Suprapubic skin (tissue), 4 donors: Measurements from ENCODE around the gene SMARCC2.

Experiments
- EP300 ChIP-seq: sonication (generic); formaldehyde crosslinking; IDR thresholded peaks from one replicate; pipeline ENCODE4 v1.6.1; 2017; ENCODE audit warnings: antibody characterized with exemption
- POLR2A ChIP-seq, 2 donors: fragments of 450-650 bp; IDR thresholded peaks; one replicate each; pipeline ENCODE4 v1.6.1; 2017; ENCODE audit warnings: antibody characterized with exemption in 2 of 2, mild to moderate bottlenecking in 2 of 2, moderate library complexity in 2 of 2
- POLR2AphosphoS5 ChIP-seq, 3 donors: sonication (generic); formaldehyde crosslinking; IDR thresholded peaks; one replicate each; pipeline ENCODE4 v1.6.1; 2017; ENCODE audit warnings: antibody characterized with exemption in 3 of 3
- TF ChIP-seq, protein P1 (sequence below), 2 donors: fragments of 200-600 bp in 1 of 2; fragments of 450-650 bp in 1 of 2; sonication (generic) in 1 of 2; IDR thresholded peaks; one replicate each; pipeline ENCODE4 v1.5.1; 2016 to 2019; ENCODE audit warnings: antibody characterized with exemption in 2 of 2, mild to moderate bottlenecking in 1 of 2, moderate library complexity in 1 of 2

- TF ChIP-seq, protein P1, sequence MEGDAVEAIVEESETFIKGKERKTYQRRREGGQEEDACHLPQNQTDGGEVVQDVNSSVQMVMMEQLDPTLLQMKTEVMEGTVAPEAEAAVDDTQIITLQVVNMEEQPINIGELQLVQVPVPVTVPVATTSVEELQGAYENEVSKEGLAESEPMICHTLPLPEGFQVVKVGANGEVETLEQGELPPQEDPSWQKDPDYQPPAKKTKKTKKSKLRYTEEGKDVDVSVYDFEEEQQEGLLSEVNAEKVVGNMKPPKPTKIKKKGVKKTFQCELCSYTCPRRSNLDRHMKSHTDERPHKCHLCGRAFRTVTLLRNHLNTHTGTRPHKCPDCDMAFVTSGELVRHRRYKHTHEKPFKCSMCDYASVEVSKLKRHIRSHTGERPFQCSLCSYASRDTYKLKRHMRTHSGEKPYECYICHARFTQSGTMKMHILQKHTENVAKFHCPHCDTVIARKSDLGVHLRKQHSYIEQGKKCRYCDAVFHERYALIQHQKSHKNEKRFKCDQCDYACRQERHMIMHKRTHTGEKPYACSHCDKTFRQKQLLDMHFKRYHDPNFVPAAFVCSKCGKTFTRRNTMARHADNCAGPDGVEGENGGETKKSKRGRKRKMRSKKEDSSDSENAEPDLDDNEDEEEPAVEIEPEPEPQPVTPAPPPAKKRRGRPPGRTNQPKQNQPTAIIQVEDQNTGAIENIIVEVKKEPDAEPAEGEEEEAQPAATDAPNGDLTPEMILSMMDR (IDR thresholded peaks at IDR 0.05), result no peak
- TF ChIP-seq POLR2AphosphoS5 (IDR thresholded peaks at IDR 0.05), result no peak
- TF ChIP-seq POLR2A (IDR thresholded peaks at IDR 0.05), result no peak
- no peak for TF ChIP-seq EP300
These were observed 27.2 kb upstream of the SMARCC2 start for GRCh38 chr12:56216461-56216860.
